Measurements from ENCODE around the gene CDC42EP2. TPM values are rescaled to one million over a fixed set of nuclear protein-coding genes. Genes with fewer than 3 reads are reported as not detected.

Gene CDC42EP2, protein sequence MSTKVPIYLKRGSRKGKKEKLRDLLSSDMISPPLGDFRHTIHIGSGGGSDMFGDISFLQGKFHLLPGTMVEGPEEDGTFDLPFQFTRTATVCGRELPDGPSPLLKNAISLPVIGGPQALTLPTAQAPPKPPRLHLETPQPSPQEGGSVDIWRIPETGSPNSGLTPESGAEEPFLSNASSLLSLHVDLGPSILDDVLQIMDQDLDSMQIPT
- total RNA-seq: 13.0 TPM
- long read RNA-seq, partial matches to known transcripts: 0 of 13 reads
- long read RNA-seq, other reads (novel, unspliced or antisense): 9 of 13 reads

DNA sequence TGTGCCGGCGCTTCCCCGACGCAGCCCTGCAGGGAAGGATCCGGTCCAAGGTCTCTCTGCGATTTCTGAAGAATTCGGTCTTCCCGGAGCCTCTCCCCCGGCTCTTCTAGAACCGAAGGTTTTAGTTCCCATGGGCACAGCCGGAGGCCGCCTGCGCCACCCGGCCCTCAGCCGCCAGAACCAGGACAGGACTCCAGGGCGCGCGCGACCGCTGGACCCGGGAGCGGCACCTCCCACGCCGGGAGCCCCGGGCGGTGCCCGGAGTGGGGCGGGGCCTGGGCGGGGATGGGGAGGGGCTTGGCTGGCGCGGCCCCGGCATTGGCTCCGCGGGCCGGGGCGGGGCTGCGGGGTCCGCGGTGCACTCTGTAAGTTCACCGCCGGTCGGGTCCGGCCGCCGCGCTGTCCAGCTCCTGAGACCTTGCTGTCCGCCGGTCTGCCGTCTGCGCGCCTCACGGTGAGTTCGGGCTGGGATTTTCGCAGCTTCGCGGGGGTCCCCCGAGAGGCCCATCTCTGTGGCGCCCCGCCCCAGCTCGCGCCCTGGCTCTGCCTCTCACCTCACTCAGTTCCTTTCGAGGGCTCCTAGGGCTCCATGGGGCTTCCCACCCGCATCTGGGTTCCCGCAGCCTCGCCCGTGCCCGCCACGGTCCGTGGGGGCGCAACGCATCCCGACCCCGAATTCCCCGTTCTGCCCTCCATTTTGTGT is at the start of gene CDC42EP2:
Gene CDC42EP2 (plus strand): TSS at position 366 of the 703 bp plus-strand sequence. CDS start 6,033 bp downstream, outside the sequence.
- ATAC-seq: peak; percentile 91
- DNase-seq: peak; percentile 94
- intact Hi-C loops (cut with micrococcal nuclease): loop anchor here (2.0 kb wide), 1 partner anchor 40 kb away; no protein-coding TSS in a partner anchor

DNA sequence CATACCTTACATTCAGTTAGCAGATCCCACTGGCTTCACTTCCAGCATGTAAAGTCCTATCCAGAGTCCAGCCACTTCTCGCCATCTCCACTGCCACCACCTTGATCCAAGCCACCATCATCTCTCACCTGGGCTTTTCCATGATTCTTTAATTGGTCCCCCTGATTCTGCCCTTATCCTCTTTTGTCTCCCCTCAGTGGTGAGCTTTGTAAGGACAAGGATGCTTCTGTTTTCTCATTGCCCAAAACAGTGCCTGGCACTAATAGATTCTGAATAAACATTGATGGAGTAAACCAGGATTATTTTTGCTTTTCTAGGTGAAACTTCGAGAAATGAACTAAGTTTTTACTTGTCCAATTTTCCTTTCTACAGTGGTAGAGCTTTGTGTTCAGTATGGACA is 48.5 kb upstream of the CDC42EP2 start:
- DNase-seq (no peak), ATAC-seq (no peak)
- intact Hi-C loops (cut with micrococcal nuclease): no loop called here

DNA sequence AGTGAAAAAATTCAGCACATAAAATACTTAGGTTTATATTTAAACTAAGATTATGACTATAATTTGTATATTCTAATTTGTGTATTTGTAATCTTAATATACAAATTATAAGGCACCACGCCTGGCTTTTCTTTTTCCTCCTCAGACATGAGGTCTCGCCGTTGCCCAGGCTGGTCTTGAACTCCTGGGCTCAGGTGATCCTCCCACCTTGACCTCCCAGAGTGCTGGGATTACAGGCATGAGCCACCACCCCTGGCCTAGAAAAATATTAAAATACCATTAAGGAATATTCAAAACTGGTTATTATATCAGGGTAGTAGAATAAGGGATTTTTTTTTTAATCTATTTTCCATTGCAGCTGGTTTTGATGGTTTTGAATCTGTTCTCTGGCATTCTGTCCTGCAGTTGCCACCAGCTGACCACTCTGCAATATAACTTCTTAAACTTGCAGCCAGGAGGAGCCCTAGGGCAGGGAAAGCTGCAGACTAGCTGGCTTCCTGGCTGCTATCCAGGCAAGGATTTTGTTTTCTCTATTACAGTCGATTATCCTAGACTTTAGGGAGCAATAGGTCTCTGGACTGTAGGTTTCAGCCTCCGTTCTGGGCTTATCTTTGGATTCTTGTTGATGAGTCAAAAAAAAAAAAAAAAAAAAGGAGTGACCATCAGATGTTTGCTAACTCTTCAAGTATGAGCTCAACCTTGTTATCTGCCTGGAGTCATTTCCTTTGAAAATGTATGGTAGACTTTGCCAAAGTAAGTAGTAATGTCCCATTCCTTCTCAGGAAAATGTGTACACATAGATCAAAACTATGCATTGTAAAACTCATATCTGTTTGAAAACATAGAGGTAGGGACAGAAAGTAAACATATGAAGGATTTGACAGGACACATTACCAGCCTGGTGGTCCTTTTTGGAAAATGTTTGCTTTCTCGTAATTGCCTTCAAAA is 39.7 kb upstream of the CDC42EP2 start:
- ATAC-seq (peak; percentile 93), DNase-seq (peak; percentile 66)
- intact Hi-C loops (cut with micrococcal nuclease): loop anchor here (2.0 kb wide), 1 partner anchor 40 kb away; the partner anchor contains the start of gene CDC42EP2

- DNase-seq: no peak
- intact Hi-C loops (cut with micrococcal nuclease): loop anchor here (2.0 kb wide), 1 partner anchor 39 kb away; the partner anchor contains the start of gene CDC42EP2
- no peak for ATAC-seq
Observed at GRCh38 chr11:65275906-65276305, 38.8 kb upstream of the CDC42EP2 start.

DNA sequence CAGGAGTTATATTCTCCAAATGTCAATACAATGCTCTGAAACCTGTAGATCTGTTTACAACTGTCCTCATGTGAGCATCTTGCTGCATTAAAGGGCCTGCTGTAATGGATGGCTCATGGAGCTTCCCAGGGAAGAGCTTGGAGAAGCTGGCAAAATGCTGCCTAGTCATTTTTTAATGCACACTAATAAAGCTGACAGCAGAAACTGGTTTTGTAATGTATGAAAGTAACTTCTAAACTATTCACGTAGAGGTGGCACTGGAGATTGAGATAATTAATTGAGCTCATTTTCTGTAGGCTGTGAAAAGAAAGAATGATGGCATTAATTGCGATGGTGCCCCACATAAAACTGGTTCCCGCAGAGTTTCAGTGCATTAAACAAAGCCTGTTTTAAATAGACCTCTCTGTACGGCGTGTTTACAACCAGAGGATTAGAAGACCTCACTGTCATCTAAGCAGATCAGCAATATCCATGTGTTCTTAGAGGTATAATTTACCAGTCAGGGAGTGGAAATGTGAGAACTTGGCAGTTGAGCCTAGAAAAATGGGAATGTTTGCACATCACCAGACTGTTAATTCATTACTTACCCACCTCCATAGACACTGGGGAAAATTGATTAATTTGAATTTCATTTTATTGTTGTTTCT is 36.9 kb upstream of the CDC42EP2 start:
- intact Hi-C loops (cut with micrococcal nuclease): no loop called here
- no peak for DNase-seq
- ATAC-seq: no peak

DNA sequence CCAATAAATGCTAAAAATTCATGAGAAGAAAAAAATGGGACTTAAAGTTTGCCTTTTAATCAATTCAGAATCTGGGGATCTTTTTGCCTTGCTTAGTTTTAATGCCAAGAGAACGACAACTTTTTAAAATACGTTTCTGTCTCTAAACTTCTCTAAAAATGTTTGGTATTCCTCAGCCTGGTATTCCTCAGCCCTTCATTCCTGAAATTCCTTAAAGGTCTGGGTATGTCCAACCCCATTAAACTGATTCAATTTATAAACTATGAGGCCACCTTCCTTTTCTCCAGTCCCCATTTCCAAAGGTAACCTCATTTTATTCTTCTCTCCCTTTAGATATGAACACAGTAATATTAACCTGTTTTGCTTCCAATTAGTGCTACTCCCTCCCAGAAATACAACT is 36.3 kb upstream of the CDC42EP2 start:
- ATAC-seq (no peak), DNase-seq (no peak)
- intact Hi-C loops (cut with micrococcal nuclease): no loop called here

GRCh38 chr11:65279279-65279678 is 35.4 kb upstream of the CDC42EP2 start:
- intact Hi-C loops (cut with micrococcal nuclease): no loop called here
- ATAC-seq (peak; percentile 9), DNase-seq (no peak)

- peak; percentile 8 for ATAC-seq
- intact Hi-C loops (cut with micrococcal nuclease): no loop called here
- no peak for DNase-seq
Observed at GRCh38 chr11:65279741-65280440, 34.8 kb upstream of the CDC42EP2 start.

GRCh38 chr11:65280646-65281045 is 34.0 kb upstream of the CDC42EP2 start:
- ATAC-seq (no peak), DNase-seq (no peak)
- intact Hi-C loops (cut with micrococcal nuclease): no loop called here

GRCh38 chr11:65286686-65287085 is 28.0 kb upstream of the CDC42EP2 start:
- intact Hi-C loops (cut with micrococcal nuclease): no loop called here
- DNase-seq (no peak), ATAC-seq (no peak)

GRCh38 chr11:65287601-65288000 is 27.1 kb upstream of the CDC42EP2 start:
- intact Hi-C loops (cut with micrococcal nuclease): no loop called here
- ATAC-seq (no peak), DNase-seq (no peak)

GRCh38 chr11:65288706-65289536 is 25.7 kb upstream of the CDC42EP2 start:
- DNase-seq: peak; percentile 87
- intact Hi-C loops (cut with micrococcal nuclease): no loop called here
- peak; percentile 7 for ATAC-seq

DNA sequence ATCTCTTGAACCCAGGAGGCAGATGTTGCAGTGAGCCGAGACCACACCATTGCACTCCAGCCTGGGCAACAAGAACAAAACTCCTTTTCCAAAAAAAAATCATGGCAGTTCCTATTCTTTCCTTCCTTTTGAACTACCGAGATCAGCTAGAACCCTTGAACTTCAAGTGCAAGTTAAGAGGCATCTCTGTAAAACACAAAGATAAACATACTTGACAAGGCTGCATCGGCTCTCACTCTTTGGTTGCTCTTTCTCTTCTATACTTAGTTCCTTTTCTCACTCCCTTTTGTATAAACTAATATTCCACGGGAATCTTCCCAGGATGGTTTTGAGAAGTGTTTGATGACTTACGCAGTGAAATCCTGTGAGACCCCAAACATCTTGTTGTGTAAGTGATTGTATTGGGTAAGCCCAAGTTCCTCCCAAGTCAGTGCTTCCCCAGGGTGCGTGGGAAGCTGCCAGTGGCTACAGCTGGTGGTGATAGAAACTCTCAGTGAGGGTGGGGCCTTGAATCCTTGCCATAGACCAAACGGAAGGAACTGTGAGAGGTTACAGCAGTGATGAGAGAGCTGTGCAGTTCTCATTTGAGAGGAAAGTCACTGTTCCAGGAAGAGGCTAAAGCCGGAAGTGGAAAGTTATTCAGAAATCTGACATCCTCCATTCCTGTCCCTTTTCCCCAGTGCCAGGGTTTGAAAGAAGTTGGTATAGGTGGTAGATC is 24.1 kb upstream of the CDC42EP2 start:
- intact Hi-C loops (cut with micrococcal nuclease): no loop called here
- ATAC-seq: peak; percentile 86
- DNase-seq: peak; percentile 92

- DNase-seq (no peak), ATAC-seq (peak; percentile 21)
- intact Hi-C loops (cut with micrococcal nuclease): no loop called here
Observed at GRCh38 chr11:65291613-65292012, 23.1 kb upstream of the CDC42EP2 start.

DNA sequence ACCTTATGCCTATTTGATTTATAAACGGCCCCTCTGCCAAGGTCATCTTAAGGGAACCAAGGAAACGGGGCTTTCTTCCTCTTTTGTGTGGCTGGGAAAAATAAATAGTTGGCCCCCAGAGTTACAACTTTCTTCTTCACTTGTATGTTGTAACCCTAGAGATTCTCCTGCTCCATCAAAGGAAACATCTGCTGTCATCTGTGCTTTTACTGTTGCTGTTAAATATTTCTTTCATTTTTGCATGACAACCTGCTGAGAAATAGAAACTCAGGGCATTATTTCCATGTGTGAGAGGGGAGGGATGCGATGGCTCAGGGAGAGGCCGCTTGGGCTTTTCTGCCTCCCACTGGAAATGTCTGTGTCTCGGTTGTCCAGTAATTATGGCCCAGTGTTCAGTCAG is 21.8 kb upstream of the CDC42EP2 start:
- no peak for ATAC-seq
- intact Hi-C loops (cut with micrococcal nuclease): no loop called here
- DNase-seq: no peak

GRCh38 chr11:65293909-65294381 is 20.7 kb upstream of the CDC42EP2 start:
- peak; percentile 84 for DNase-seq

DNA sequence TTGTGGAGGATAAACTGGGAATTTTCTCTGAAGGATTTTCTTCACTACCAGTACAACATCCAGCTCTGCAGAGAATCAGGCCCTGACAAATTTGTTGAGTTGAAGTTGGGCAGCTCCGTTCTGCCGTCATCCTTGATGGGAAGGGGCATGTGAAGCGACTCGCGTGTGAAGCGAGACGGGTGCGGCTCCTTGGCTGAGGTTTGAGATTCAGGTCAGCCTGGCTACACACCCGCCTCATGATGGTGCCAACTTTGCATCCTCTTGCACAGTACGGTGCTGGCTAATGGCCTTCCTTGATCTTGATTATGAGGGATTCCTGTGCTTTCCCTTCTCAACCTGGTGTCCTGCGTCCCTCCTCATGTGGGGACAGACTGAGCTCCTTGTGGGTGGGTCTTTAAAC is 19.7 kb upstream of the CDC42EP2 start:
- intact Hi-C loops (cut with micrococcal nuclease): no loop called here
- DNase-seq (peak; percentile 52), ATAC-seq (no peak)

More at GRCh38 chr11:65293909-65294381, 20.7 kb upstream of the CDC42EP2 start:
- peak; percentile 44 for ATAC-seq
- intact Hi-C loops (cut with micrococcal nuclease): no loop called here
